ENCODE results near the gene NGRN.

NGRN gene

GRCh38 chr15:90320885-90321278, 55.4 kb downstream of the NGRN start:
- H3K27ac ChIP-seq = no peak overlapping the region
- H3K4me1 ChIP-seq (ENCODE audit: control insufficient read depth in 1 of 2, insufficient read depth in 1 of 2, low read depth in 1 of 2, low read length in 1 of 2) = peaks cover 5 to 8% of the 10 kb centered on the region in 2 experiments
- no peaks in the 10 kb centered on the region for H3K27me3 ChIP-seq
- H3K36me3 ChIP-seq = no peaks in the 10 kb centered on the region
- H3K4me3 ChIP-seq (ENCODE audit: low read depth in 1 of 2, low read length in 1 of 2) = no peak overlapping the region
- no peaks in the 10 kb centered on the region for H3K9me3 ChIP-seq
- TF ChIP-seq CTCF (IDR thresholded peaks at IDR 0.05) = no peak

Measured in neutrophil (primary cell).